GM21515 (cell line): ENCODE data around the gene PROC.

Source experiments
- ATAC-seq: cut with Tn5 transposase; IDR thresholded peaks from one replicate; pipeline ENCODE4 v1.9.1; 2021; ENCODE audit not compliant: unreplicated experiment

PROC gene

DNA sequence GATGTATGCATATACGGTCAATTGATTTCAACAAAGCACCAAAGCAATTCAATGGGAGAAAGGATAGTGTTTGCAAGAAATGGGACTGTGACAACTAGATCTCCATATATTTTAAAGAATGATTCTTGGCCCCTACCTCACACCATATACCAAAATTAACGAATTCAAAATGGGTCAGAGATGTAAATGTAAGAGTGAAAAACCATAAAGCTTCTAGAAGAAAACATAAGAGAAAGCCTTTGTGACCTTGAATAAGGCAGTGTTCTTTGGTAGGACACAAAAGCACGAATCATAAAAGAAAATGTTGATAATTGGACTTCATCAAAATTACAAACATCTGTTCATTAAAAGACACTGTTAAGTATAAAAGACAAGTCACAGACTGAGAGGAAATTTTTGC is 5.0 kb upstream of the PROC start:
- no peak for ATAC-seq

DNA sequence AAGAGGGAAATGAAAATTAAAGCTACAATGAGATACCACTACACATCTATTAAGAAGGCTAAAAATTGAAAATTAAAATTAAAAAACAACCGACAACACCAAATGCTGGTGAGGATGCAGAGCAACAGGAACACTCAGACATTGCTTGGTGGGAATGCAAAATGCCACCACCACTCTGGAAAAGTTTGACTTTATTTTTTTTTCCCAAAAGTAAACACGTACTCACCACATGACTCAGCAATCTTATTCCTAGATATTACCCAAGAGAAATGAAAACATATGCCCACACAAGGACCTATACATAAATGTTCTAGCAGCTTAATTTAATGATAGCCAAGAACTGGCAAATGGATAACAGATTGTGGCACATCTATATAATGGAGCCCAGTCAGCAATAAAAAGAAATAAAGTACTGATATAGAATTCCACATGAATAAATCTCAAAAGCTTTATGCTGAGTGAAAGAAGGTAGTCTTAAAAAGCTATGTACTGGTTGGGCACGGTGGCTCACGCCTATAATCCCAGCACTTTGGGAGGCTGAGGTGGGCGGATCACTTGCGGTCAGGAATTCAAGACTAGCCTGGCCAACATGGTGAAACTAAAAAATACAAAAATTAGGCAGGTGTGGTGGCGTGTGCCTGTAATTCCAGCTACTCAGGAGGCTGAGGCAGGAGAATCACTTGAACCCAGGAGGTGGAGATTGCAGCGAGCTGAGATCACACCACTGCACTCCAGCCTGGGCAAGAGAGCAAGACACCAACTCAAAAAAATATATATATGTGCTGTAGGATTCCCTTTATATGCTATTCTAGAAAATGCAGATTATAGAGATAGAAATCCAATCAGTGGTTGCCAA is 4.2 kb upstream of the PROC start:
- no peak for ATAC-seq

DNA sequence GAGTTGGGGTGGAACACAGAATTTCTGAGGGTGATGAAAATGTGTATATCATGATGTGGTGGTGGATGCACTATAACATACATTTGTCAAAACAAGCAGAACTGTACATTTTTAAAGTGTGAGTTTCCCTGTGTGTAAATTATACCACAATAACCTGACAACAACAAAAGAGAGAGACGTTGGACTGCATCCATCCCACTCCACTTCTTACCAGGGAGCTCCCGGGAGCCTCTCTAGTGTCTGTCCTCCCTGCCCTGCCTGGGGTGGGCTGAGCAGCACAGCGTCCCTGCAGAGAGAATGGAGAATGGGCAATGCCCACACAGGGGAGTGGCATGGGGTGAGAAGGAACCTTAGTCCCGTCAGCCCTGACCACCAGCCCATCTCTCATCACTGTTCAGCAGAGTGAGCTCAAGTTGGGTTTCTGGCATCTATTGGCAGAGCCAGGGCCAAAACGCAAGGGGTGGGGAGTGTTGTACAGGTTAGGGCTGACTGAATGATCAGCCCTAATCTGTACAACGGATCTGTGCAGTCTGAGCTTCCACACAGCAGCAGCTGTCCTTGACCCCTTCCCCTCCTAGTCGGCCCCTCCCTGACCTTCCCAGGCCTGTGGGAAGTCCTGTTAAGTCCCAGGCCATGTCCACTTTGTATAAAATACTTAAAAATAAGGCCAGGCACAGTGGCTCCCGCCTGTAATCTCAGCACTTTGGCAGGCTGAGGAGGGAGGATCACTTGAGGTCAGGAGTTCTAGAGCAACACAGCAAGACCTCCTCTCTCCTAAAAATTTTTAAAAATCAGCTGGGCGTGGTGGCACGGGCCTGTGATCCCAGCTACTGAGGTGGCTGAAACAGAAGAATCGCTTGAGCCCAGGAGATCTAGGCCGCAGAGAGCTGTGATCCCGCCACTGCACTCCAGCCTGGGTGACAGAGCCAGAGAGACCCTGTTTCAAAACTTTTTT is 3.3 kb upstream of the PROC start:
- ATAC-seq = no peak

DNA sequence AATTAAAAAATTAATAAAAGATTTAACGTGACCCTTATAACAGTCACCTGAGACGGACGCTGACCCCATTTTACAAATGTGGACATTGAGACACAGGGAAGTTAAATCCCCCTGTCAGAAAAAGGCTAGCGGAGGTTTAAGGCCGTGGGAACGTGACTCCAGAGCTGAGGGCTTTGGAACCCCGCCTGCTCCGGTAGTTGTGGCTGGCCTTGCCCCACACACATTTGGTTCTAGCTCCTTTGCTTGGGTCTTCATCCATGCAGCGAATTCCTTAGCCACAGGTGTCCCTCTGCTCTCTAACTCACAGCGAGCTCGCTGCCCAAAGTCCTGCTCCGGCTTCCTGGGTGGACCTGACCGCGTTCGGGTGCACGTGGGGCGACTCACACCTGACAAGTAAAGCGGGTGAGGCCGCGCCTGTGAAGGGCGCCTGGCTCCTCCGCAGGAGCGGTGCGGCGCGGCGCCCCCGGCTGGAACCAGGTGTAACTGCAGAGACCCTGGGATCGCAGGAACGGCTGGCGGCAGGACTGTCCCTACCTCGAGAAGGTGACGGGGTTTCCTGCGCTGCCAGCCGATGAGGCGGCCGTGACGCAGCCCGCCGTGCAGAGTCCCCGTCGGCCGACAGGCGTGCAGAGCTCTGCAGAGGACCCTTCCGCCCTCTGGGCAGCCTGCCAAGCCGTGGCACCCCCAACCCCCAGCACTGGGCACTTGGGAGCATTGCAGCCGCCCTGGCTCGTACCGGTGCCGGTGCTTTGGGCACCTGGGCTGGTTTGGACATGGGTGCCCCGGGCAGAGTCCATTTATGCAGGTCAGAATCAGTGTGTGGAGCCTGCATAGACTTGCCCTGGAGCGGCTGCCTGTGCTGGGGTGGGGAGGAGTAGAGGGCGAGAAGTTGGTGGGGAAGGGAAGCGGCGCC is 2.4 kb upstream of the PROC start:
- ATAC-seq = peak; percentile 71

DNA sequence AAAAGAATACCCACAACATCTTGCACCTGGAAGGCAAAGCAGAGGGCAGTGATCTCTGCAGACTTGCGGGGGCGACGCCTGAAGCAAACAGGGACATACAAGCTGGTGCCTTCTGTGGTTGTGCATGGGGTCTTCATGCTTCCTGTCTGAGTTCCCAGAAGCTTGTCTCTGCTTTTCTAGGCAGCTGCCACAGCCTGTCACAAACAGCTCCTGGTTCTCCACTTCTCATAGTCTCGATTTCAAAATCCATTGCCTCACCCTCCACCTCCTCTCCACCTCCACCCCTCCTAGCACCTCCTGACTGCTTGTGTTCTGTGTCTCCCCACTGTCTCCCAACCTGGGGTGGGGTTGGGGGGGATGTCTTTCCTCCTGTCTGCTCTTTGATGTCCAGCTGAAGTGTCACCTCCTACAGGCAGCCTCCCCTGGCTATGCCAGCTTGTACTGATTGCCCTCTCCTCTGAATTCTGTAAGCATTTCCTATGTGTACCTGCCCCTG is 1.7 kb upstream of the PROC start:
- ATAC-seq = peak; percentile 11

DNA sequence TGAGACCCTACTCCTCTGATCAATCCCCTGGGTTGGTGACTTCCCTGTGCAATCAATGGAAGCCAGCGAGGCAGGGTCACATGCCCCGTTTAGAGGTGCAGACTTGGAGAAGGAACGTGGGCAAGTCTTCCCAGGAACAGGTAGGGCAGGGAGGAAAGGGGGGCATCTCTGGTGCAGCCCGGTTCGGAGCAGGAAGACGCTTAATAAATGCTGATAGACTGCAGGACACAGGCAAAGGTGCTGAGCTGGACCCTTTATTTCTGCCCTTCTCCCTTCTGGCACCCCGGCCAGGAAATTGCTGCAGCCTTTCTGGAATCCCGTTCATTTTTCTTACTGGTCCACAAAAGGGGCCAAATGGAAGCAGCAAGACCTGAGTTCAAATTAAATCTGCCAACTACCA is 821 bp upstream of the PROC start:
- no peak for ATAC-seq

DNA sequence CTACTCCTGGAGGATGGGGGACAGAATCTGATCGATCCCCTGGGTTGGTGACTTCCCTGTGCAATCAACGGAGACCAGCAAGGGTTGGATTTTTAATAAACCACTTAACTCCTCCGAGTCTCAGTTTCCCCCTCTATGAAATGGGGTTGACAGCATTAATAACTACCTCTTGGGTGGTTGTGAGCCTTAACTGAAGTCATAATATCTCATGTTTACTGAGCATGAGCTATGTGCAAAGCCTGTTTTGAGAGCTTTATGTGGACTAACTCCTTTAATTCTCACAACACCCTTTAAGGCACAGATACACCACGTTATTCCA is 844 bp downstream of the PROC start:
- no peak for ATAC-seq

DNA sequence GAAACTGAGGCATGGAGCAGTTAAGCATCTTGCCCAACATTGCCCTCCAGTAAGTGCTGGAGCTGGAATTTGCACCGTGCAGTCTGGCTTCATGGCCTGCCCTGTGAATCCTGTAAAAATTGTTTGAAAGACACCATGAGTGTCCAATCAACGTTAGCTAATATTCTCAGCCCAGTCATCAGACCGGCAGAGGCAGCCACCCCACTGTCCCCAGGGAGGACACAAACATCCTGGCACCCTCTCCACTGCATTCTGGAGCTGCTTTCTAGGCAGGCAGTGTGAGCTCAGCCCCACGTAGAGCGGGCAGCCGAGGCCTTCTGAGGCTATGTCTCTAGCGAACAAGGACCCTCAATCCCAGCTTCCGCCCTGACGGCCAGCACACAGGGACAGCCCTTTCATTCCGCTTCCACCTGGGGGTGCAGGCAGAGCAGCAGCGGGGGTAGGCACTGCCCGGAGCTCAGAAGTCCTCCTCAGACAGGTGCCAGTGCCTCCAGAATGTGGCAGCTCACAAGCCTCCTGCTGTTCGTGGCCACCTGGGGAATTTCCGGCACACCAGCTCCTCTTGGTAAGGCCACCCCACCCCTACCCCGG is 1.3 kb downstream of the PROC start:
- ATAC-seq = no peak

DNA sequence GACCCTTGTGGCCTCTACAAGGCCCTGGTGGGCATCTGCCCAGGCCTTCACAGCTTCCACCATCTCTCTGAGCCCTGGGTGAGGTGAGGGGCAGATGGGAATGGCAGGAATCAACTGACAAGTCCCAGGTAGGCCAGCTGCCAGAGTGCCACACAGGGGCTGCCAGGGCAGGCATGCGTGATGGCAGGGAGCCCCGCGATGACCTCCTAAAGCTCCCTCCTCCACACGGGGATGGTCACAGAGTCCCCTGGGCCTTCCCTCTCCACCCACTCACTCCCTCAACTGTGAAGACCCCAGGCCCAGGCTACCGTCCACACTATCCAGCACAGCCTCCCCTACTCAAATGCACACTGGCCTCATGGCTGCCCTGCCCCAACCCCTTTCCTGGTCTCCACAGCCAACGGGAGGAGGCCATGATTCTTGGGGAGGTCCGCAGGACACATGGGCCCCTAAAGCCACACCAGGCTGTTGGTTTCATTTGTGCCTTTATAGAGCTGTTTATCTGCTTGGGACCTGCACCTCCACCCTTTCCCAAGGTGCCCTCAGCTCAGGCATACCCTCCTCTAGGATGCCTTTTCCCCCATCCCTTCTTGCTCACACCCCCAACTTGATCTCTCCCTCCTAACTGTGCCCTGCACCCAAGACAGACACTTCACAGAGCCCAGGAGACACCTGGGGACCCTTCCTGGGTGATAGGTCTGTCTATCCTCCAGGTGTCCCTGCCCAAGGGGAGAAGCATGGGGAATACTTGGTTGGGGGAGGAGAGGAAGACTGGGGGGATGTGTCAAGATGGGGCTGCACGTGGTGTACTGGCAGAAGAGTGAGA is 2.0 kb downstream of the PROC start:
- no peak for ATAC-seq

DNA sequence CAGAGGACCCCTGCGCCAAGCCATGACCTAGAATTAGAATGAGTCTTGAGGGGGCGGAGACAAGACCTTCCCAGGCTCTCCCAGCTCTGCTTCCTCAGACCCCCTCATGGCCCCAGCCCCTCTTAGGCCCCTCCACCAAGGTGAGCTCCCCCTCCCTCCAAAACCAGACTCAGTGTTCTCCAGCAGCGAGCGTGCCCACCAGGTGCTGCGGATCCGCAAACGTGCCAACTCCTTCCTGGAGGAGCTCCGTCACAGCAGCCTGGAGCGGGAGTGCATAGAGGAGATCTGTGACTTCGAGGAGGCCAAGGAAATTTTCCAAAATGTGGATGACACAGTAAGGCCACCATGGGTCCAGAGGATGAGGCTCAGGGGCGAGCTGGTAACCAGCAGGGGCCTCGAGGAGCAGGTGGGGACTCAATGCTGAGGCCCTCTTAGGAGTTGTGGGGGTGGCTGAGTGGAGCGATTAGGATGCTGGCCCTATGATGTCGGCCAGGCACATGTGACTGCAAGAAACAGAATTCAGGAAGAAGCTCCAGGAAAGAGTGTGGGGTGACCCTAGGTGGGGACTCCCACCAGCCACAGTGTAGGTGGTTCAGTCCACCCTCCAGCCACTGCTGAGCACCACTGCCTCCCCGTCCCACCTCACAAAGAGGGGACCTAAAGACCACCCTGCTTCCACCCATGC is 3.0 kb downstream of the PROC start:
- ATAC-seq = no peak

DNA sequence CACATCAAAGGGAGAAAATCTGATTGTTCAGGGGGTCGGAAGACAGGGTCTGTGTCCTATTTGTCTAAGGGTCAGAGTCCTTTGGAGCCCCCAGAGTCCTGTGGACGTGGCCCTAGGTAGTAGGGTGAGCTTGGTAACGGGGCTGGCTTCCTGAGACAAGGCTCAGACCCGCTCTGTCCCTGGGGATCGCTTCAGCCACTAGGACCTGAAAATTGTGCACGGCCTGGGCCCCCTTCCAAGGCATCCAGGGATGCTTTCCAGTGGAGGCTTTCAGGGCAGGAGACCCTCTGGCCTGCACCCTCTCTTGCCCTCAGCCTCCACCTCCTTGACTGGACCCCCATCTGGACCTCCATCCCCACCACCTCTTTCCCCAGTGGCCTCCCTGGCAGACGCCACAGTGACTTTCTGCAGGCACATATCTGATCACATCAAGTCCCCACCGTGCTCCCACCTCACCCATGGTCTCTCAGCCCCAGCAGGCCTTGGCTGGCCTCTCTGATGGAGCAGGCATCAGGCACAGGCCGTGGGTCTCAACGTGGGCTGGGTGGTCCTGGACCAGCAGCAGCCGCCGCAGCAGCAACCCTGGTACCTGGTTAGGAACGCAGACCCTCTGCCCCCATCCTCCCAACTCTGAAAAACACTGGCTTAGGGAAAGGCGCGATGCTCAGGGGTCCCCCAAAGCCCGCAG is 3.8 kb downstream of the PROC start:
- no peak for ATAC-seq

DNA sequence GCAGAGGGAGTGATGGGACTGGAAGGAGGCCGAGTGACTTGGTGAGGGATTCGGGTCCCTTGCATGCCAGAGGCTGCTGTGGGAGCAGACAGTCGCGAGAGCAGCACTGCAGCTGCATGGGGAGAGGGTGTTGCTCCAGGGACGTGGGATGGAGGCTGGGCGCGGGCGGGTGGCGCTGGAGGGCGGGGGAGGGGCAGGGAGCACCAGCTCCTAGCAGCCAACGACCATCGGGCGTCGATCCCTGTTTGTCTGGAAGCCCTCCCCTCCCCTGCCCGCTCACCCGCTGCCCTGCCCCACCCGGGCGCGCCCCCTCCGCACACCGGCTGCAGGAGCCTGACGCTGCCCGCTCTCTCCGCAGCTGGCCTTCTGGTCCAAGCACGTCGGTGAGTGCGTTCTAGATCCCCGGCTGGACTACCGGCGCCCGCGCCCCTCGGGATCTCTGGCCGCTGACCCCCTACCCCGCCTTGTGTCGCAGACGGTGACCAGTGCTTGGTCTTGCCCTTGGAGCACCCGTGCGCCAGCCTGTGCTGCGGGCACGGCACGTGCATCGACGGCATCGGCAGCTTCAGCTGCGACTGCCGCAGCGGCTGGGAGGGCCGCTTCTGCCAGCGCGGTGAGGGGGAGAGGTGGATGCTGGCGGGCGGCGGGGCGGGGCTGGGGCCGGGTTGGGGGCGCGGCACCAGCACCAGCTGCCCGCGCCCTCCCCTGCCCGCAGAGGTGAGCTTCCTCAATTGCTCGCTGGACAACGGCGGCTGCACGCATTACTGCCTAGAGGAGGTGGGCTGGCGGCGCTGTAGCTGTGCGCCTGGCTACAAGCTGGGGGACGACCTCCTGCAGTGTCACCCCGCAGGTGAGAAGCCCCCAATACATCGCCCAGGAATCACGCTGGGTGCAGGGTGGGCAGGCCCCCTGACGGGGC is 4.6 kb downstream of the PROC start:
- no peak for ATAC-seq

DNA sequence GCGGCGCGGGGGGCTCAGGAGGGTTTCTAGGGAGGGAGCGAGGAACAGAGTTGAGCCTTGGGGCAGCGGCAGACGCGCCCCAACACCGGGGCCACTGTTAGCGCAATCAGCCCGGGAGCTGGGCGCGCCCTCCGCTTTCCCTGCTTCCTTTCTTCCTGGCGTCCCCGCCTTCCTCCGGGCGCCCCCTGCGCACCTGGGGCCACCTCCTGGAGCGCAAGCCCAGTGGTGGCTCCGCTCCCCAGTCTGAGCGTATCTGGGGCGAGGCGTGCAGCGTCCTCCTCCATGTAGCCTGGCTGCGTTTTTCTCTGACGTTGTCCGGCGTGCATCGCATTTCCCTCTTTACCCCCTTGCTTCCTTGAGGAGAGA is 5.2 kb downstream of the PROC start:
- ATAC-seq = no peak

DNA sequence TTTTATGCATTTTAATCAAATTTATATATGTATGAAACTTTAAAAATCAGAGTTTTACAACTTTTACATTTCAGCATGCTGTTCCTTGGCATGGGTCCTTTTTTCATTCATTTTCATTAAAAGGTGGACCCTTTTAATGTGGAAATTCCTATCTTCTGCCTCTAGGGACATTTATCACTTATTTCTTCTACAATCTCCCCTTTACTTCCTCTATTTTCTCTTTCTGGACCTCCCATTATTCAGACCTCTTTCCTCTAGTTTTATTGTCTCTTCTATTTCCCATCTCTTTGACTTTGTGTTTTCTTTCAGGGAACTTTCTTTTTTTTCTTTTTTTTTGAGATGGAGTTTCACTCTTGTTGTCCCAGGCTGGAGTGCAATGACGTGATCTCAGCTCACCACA is 5.7 kb downstream of the PROC start:
- ATAC-seq = no peak

DNA sequence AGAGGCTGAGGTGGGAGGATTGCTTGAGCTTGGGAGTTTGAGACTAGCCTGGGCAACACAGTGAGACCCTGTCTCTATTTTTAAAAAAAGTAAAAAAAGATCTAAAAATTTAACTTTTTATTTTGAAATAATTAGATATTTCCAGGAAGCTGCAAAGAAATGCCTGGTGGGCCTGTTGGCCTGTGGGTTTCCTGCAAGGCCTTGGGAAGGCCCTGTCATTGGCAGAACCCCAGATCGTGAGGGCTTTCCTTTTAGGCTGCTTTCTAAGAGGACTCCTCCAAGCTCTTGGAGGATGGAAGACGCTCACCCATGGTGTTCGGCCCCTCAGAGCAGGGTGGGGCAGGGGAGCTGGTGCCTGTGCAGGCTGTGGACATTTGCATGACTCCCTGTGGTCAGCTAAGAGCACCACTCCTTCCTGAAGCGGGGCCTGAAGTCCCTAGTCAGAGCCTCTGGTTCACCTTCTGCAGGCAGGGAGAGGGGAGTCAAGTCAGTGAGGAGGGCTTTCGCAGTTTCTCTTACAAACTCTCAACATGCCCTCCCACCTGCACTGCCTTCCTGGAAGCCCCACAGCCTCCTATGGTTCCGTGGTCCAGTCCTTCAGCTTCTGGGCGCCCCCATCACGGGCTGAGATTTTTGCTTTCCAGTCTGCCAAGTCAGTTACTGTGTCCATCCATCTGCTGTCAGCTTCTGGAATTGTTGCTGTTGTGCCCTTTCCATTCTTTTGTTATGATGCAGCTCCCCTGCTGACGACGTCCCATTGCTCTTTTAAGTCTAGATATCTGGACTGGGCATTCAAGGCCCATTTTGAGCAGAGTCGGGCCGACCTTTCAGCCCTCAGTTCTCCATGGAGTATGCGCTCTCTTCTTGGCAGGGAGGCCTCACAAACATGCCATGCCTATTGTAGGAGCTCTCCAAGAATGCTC is 6.6 kb downstream of the PROC start:
- ATAC-seq = no peak
